Chondrocyte (in vitro differentiated cells): ENCODE measurements around the gene HSPG2. TPM values are rescaled to one million over a fixed set of nuclear protein-coding genes. Genes with fewer than 3 reads are reported as not detected.

ENCODE experiments used
- DNase-seq: peaks from one replicate; pipeline ENCODE4 v3.0.0; 2021; ENCODE audit warnings: mixed read lengths, low spot score
- H3K27ac Mint-ChIP-seq: one replicate; pipeline ENCODE4 v1.8.0; 2021; ENCODE audit warnings: mild to moderate bottlenecking, moderate library complexity, mixed read lengths; ENCODE audit not compliant: unreplicated experiment
- H3K27me3 Mint-ChIP-seq: 2 replicates; pipeline ENCODE4 v1.8.0; 2021; ENCODE audit warnings: low read depth, mixed read lengths
- H3K36me3 Mint-ChIP-seq: 2 replicates; pipeline ENCODE4 v1.8.0; 2021; ENCODE audit warnings: low read depth, mixed read lengths
- H3K4me1 Mint-ChIP-seq: 2 replicates; pipeline ENCODE4 v1.8.0; 2021; ENCODE audit warnings: low read depth, mild to moderate bottlenecking, mixed read lengths
- H3K4me3 Mint-ChIP-seq: one replicate; pipeline ENCODE4 v1.8.0; 2021; ENCODE audit warnings: mild to moderate bottlenecking, moderate library complexity, mixed read lengths; ENCODE audit not compliant: unreplicated experiment
- H3K9me3 Mint-ChIP-seq: 2 replicates; pipeline ENCODE4 v1.8.0; 2021; ENCODE audit warnings: low read depth, mixed read lengths
- CTCF ChIP-seq: fragments of 200-600 bp; sonication (generic); IDR thresholded peaks from 2 replicates; pipeline ENCODE4 v1.5.0; 2021; ENCODE audit warnings: antibody characterized with exemption, mild to moderate bottlenecking, moderate library complexity
- total RNA-seq: library from RNA; stranded (reverse); gene quantifications from 3 replicates; pipeline ENCODE4 v1.2.1, GENCODE V29; 2021

Gene HSPG2
- total RNA-seq, 1 donor from 2014 or later: 481 TPM

- no peak for DNase-seq
- H3K4me3 Mint-ChIP-seq: no peak overlapping the region
- no peaks in the 10 kb centered on the region for H3K27me3 Mint-ChIP-seq
- peaks cover 43% of the 10 kb centered on the region for H3K36me3 Mint-ChIP-seq
- no peak overlapping the region for H3K27ac Mint-ChIP-seq
- TF ChIP-seq CTCF: no peak
- no peaks in the 10 kb centered on the region for H3K9me3 Mint-ChIP-seq
- no peaks in the 10 kb centered on the region for H3K4me1 Mint-ChIP-seq
Measured at GRCh38 chr1:21833392-21833976, 103.6 kb downstream of the HSPG2 start.

- H3K4me3 Mint-ChIP-seq: no peak overlapping the region
- H3K27me3 Mint-ChIP-seq: no peaks in the 10 kb centered on the region
- no peak overlapping the region for H3K27ac Mint-ChIP-seq
- no peaks in the 10 kb centered on the region for H3K9me3 Mint-ChIP-seq
- peaks cover 46% of the 10 kb centered on the region for H3K36me3 Mint-ChIP-seq
- no peaks in the 10 kb centered on the region for H3K4me1 Mint-ChIP-seq
- no peak for DNase-seq
- no peak for TF ChIP-seq CTCF
Measured at GRCh38 chr1:21831454-21831970, 105.6 kb downstream of the HSPG2 start.

- Mint-ChIP-seq H3K4me3 (no peak overlapping the region), H3K27me3 (no peaks in the 10 kb centered on the region), H3K36me3 (peaks cover 49% of the 10 kb centered on the region), H3K27ac (no peak overlapping the region), H3K4me1 (no peaks in the 10 kb centered on the region), H3K9me3 (no peaks in the 10 kb centered on the region)
- no peak for DNase-seq
- TF ChIP-seq CTCF: no peak
Measured at GRCh38 chr1:21830792-21831453, 106.2 kb downstream of the HSPG2 start.

- H3K27me3 Mint-ChIP-seq: no peaks in the 10 kb centered on the region
- TF ChIP-seq CTCF: no peak
- H3K9me3 Mint-ChIP-seq: no peaks in the 10 kb centered on the region
- peaks cover 39% of the 10 kb centered on the region for H3K36me3 Mint-ChIP-seq
- H3K4me1 Mint-ChIP-seq: no peaks in the 10 kb centered on the region
- no peak for DNase-seq
- H3K27ac Mint-ChIP-seq: no peak overlapping the region
- no peak overlapping the region for H3K4me3 Mint-ChIP-seq
Measured at GRCh38 chr1:21829294-21829693, 107.8 kb downstream of the HSPG2 start.

GRCh38 chr1:21828506-21829210 is 108.5 kb downstream of the HSPG2 start:
- Mint-ChIP-seq H3K9me3 (no peaks in the 10 kb centered on the region), H3K36me3 (peaks cover 34% of the 10 kb centered on the region), H3K4me3 (no peak overlapping the region), H3K27me3 (no peaks in the 10 kb centered on the region), H3K4me1 (no peaks in the 10 kb centered on the region), H3K27ac (no peak overlapping the region)
- DNase-seq: no peak
- no peak for TF ChIP-seq CTCF
